GM19463 (cell line): ENCODE results near the gene KIAA1217.

Source experiments
- ATAC-seq: cut with Tn5 transposase; IDR thresholded peaks from one replicate; pipeline ENCODE4 v1.9.1; 2021; ENCODE audit warnings: mild to moderate bottlenecking, moderate library complexity; ENCODE audit not compliant: unreplicated experiment

KIAA1217 gene

DNA sequence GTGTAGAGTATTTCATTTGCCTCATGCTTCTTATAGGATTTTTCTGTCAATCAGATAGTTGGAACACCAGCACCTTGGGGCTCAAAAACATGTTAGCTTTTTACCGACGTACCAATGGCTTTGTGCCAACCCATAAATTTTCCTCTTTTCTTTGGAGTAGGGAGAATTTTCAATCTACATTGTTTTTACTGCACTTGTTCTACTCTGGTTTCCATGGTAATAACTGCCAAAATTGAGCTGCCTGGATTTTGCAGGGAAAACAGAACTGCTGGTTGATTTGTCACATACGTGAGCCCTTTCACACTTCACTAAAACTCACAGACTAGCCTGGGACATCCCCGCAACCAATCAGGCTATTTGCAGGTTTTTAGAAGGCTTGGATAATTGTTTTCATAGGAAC lies 325.0 kb downstream of the KIAA1217 start:
- ATAC-seq = no peak

DNA sequence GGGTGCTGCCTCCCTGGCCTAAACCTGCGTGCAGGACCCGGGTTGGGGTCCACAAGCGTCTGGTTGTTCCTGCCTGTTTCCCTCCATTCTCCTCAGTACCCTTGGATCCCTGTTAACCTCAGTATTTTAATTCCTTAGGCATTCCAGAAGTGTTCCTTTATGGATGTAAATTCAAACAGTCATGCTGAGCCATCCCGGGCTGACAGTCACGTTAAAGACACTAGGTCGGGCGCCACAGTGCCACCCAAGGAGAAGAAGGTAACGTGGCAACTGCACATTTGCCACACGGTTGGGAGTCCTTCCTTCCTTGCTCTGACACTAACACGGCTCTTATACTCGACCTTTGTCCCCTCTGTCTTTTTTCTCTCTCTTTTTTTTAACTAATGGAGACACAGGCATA lies 327.7 kb downstream of the KIAA1217 start:
- ATAC-seq = no peak

DNA sequence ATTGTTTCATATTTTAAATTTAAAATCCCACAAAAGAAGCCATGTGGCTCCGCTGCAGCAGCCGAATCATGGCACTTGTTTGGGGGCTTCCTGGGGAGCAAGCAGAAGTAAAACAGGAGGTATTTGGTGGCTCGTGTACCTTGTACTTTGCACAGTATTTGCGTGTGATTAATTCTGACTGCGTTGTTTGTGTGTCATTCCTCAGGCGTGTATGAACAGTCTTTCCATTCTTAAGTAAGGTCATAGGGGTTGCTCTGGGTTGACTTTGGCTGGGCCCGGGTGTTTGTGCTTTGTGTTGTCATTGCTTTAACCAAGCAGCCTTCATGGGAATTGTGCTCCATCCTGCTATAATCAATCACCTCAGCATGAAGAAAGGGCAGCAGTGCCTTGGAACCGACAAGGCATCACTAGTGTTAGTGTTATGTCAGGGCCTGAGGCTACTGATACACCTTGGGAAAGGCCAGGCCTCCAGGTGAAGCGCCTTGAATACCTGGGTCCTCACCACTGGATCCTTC lies 332.4 kb downstream of the KIAA1217 start:
- no peak for ATAC-seq

DNA sequence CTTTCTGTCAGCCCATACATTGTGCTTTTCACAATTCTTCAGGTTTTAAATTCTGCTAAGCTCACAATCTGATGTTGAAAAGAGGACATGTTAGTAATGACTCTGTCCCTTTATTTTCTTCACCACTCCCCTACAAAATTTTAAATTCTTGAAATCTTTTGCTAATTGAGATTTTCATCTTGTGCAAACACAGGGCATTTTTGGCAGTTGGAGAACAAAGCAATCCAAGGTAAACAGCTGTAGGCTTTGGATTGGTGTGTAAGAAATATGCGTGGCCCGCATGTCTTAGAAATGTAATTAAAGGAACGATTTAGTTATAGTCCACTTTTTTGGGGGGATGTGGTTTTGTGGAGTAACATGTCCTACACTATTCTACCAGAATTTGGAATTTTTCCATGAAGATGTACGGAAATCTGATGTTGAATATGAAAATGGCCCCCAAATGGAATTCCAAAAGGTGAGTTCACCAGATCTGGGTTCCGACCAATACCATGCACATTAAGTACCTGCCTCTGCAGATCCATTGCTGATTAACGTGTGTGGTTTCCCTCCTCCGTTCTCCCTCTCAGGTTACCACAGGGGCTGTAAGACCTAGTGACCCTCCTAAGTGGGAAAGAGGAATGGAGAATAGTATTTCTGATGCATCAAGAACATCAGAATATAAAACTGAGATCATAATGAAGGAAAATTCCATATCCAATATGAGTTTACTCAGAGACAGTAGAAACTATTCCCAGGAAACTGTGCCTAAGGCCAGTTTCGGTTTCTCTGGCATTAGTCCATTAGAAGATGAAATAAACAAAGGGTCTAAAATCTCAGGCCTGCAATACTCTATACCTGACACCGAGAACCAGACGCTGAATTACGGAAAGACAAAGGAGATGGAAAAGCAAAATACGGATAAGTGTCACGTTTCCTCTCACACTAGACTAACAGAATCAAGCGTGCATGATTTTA lies 333.7 kb downstream of the KIAA1217 start:
- no peak for ATAC-seq

DNA sequence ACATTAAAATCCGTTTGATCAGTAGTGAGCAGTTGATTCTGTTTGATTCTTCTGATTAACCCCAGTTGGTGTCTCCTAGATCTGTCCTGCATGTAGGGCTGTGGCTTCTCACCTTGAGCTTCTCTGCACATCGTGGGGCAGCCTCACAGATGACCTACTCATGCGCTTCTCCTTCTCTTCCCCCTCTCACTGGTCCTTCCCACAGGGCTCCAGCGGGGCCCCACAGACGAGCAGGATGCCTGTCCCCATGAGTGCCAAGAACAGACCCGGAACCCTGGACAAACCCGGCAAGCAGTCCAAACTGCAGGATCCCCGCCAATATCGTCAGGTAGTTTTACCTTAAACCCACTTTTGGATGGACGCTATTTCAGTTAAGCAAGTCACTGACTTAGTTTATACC lies 335.8 kb downstream of the KIAA1217 start:
- no peak for ATAC-seq

DNA sequence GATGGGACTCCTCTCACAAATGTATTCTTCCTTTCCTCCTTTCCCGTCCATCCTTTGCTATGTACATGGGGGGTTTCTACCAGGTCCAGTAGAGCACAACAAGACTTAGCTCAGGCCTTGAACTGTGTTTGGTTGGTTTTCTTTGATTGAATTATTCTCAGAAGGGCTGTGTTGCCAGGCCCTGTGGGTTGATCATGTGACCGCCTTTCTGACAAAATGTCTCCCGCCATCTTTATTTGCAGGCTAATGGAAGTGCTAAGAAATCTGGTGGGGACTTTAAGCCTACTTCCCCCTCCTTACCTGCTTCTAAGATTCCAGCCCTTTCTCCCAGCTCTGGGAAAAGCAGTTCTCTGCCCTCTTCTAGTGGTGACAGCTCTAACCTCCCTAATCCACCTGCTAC lies 336.6 kb downstream of the KIAA1217 start:
- ATAC-seq = no peak

DNA sequence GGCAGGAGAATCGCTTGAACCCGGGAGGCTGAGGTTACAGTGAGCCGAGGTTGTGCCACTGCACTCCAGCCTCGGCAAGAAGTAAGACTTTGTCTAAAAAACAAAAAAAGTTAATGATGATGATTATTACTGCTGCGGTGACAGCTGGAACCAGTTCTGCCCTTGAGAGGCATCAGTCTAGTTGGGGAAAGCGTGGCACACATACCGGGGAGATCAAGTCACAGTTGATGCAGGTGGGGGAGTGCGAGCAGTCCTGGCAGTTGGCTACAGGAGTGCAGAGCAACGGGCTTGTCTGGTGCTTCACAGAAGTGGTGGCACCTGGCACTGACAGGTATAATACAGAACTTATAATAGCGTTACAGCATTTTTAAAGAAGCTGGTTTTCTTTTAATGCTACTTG lies 341.7 kb downstream of the KIAA1217 start:
- ATAC-seq = no peak

DNA sequence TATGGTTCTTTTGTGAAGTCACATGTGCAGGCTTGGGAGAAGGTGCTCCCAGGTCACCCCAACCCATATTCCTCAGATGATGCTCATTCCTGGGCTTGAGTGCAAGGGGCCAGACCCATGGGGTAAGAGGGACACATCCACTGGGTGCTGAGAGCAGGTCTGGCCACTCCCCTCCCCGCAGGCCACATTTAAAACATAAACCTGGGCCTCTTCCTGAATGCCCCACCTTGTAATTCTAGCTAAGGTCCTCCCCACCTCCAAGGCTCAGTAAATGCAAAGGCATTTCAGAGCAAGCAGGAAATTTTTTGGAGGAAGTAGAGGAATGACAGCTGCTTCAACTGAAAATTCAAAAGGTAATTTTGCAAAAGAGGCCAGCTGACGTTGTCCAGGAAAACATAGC lies 342.2 kb downstream of the KIAA1217 start:
- ATAC-seq = no peak

DNA sequence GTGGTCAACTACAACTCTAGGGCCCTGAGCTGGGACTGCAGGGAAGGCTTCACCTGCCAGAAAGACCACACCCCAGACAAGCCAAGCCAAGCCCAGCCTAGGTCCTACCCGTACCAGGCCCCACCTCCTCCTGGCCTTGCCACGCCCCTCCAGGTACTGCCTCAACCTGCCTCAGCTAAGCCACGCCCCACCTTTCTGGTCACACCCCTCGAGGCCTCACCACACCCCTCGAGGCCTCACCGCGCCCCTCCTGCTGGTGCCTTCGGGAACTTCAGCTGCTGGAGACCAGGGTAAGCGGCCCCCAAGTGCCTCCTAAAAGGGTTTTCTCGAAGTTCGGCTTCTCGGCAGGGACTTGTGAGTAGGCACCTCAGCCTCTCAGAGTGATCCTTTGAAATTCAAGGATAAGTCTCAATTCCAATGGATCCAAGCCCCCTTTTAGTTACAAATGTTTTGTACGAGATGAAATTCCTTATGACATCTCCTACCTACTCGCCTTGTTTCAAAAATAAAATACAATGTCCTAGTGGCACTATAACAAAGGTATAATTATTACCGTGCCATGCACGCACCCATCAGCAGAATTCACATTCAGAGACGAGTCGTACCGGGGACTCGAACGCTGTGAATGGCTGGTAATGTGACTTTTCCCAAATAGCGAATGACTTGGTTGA lies 343.5 kb downstream of the KIAA1217 start:
- peak; percentile 70 for ATAC-seq

DNA sequence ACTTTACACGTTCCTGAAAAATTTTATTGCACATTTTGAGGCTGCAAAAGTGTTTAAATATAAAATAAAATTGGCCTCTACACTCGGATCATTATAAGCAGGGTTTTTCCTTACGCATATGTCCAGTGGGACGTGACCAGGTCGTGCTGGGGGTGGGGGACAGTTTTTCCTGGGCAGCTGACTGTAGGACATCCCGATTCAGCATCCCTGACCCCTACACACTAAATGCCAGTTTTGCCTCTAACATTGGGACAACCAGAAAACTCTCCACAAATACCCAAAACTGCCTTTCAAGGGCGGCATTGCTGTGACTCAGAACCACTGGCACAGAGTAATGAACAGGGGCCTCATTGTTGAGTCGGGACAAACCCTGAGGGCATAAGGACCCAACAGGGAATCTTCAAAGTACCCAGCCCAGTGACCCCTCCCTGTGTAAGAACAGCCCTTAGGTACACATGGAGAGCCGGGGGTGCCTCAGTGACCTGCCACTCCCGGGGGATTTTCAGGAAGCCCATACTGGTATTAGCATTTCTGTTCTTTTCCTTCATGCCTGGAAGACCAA lies 344.2 kb downstream of the KIAA1217 start:
- no peak for ATAC-seq

DNA sequence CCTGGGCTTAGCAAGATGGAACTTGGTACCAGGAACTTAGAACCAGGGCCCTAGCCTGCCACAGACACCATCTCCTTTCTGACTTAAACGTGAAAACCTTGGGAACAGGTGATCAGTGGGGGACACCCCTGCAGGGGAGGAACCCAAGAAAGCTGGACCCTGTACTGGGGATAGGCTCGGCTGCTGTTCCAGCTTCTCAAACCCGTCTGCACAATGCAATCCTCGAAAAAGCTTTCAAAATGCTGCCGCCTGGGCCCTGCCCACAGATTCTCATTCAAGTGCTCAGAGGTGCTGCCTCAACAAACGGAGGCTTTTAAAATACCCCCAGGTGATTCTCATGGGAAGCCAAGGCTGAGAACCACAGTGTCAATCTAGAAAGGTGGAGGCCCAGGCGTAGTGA lies 345.1 kb downstream of the KIAA1217 start:
- ATAC-seq = no peak

DNA sequence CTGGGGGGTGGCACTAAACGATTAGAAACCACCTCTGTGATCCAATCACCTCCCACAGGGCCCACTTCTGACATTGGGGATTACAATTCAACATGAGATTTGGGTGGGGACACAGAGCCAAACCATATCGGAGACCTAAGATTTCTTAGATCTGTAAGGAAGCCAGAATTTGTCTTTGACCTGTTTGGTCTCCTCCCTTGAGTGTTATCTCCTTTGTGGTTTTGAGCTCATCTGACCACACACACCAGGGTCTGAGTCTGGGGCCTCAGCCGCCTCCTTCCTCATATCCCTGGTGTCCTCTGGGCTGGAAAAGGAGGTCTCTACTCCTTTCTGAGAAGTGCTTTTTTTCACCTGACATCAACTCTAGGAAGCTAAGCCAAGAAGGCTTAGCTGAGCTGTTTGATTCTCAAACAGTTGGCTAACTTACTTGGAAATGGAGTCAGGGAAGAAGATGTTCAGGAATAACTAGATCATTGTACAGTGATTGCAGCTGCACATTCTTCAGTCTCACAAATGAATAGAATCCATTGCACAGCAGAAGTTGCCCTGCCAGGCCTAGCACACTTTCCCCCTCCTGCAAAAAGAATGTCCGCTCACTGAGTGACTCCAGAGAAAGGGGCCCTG lies 347.3 kb downstream of the KIAA1217 start:
- no peak for ATAC-seq

DNA sequence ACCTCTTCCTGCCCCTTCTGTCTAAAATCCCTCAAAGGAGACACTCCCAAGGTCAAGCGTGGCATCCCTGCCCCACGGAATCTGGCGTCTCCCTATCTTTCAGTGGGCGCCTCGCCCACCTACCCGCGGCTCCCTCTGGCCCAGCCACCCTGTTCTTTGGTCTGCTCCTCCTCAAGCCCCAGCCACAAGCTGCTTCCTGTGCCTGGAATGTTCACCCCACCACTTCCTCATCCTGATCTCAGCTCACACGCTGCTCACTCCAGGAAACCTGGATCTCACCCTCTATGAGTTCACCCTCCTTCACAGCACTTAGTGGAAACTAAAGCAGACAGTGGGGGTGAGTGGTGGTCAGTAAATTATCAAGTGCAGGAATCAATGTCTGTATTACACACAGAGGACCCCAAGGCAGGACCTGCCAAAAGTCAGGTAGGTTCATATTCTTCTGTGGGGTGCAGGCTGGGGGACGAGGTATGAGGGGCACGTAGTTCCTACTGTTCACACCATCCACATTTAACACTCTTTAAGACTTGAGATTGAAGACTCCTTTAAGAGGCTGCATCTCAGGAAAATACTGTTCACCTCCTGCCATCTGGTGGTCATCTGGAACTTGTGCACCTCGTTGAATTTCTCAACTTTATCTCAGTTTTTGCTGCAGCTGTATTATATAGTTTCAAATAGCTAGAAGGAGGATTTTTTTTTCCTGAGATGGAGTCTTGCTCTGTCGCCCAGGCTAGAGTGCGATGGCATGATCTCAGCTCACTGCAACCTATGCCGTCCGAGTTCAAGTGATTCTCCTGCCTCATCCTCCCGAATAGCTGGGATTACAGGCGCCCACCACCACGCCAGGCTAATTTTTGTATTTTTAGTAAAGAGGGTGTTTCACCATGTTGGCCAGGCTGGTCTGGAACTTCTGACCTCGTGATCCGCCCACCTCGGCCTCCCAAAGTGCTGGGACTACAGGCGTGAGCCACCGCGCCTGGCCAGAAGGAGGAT lies 348.1 kb downstream of the KIAA1217 start:
- ATAC-seq = peak; percentile 44

DNA sequence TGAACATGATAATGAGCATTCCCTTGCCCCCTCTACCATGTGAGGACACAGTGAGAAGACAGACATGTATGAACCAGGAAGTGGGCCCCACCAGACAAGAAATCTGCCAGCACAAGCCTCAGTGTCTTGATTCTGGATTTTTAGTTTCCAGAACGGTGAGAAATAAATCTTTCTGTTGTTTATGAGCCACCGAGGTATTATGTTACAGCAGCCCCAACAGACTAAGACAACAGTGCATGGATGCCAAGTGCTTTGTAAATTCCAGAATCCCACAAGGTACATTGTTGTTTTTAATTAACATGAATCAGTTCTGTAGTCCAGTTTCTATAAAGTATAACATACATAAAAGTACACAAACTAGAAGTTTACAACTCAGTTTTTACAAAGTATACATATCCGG lies 352.5 kb downstream of the KIAA1217 start:
- ATAC-seq = no peak

DNA sequence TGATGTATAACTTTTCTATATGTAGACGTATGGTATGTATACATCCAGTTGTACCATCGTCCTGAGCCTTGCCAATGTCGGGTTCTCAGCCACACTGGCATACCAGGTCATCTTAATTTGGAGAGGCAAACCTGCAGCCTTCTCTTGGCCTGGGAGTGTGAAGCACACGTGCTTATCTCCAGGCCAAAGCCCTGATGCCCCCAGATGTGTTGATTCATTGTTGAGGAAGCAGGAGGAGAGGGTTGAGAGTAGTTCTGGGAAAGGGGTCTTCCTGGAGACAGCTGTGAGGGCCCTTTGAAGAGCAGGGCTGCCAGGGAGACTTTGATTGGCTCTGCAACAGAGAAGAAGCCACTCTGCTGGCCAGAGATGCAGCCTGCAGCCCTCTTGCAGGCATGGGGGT lies 359.1 kb downstream of the KIAA1217 start:
- ATAC-seq = no peak

DNA sequence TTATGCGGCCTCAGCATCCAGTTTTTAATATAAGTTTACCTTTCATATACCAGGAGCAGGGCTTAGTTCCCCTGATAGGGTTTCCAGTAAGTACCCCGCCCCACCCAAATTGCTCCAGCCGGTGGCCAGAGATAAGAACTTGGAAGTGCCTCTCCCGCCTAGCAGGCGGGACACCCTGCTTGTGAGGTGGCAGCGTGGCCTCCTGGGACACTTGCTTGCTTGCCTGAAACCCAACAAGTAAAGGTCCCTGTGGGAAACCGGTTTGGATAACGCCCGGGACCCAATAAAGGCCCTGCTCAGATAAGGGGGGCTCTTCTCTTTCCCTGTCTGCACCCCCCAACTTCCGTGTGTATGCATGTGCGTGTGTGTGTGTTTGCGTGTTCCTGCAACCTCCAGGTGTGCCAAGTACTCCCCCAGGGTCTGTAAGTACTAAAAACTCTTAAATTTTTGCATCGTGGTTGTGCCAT lies 360.4 kb downstream of the KIAA1217 start:
- no peak for ATAC-seq

DNA sequence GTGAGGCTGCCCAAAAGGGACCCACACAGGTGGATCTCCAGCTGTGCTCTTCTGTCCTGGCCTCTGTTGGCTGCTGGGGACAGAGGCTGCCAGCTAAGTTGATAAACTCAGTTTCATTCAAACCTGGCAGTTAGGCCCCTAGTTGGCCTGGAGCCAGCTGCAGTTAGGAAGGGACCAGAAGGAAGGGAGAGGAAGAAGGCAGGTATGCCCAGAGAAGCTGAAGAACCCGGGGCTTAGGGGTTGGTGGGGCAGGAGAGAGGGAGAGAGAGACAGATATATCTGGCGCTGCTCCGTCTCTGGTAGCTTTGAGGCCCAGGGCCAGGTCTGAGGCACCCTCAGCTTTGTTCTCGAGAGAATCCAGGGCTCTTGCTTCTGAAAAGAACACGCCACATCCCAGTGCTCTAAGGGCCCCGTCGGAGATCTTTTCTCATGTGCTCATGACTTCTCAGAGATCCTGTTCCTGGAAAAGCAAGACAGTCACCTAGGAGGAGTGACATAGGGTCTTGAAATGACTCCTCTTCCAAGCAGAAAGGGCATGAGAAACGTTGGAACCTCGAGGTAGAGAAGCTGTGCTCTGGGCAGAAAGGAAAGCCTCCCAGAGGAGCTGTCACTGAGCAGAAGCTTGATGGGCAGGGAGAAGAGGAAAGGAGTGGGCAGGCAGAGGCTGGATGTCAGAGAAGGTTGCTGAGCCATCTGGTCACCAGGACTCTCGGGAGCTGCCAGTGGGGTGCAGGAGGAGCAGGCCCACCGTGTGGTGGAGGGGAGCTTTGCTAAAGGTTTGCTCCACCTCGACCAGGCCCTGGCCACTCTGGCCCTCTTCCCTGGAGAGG lies 361.1 kb downstream of the KIAA1217 start:
- no peak for ATAC-seq

DNA sequence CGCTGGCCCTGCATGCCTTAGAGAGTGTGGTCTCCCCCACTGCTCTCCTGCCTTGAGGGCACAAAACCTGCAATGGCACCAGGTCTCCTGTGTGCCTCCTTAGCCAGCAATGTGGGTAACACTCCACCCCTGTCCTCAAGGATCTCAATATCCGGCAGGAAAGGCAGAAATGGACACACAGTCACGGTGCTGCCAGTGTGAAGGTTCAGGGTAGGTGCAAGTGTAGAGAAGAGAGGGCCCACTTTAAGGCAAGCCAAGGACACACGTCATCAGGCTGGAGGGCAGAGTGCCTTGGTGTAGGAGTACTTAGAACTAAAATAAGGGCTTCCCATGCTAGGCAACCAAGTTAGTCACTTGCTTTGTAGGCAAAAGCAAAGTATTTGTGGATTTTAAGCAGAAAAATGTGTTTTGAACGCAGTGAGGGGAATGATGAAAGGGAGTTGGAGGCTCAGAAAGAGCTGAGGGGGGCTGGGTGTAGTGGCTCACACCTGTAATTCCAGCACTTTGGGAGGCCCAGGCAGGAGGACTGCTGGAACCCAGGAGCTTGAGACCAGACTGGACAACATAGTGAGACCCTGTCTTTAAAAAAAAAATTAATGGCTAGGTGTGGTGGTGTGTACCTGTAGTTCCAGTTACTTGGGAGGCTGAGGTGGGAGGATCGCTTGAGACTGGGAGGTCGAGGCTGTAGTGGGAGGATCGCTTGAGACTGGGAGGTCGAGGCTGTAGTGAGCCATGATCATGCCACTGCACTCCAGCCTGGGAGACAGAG lies 361.9 kb downstream of the KIAA1217 start:
- ATAC-seq = no peak
